HG03196 (cell line): ENCODE measurements around the gene SLC51B.
"Not testable (repeated sequence)": the region's sequence is repeated elsewhere in the genome, so short reads cannot be mapped to it uniquely, and the experiment has no call there.

Experiments used
- ATAC-seq: cut with Tn5 transposase; IDR thresholded peaks from one replicate; pipeline ENCODE4 v1.9.1; 2021; ENCODE audit not compliant: unreplicated experiment

The SLC51B gene

DNA sequence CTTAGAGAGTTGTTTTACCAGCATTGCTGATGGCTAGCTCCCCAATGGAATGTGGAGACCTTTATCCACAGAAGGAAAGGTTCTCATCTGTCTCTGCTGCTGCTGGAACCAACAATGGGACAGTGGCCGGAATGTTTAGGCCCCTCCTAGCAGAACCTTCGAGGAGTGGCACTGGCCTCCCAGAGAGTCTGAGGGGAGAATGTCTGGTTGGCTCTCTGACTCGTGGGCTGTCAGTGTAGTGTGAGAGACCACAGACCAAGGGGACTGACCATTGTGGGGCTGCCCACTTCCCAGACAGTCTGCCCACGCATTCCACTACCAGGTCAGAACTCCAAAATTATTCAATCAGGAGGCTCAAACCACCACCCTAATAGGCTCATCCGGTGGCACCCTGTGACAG is 17.5 kb downstream of the SLC51B start:
- no peak for ATAC-seq

DNA sequence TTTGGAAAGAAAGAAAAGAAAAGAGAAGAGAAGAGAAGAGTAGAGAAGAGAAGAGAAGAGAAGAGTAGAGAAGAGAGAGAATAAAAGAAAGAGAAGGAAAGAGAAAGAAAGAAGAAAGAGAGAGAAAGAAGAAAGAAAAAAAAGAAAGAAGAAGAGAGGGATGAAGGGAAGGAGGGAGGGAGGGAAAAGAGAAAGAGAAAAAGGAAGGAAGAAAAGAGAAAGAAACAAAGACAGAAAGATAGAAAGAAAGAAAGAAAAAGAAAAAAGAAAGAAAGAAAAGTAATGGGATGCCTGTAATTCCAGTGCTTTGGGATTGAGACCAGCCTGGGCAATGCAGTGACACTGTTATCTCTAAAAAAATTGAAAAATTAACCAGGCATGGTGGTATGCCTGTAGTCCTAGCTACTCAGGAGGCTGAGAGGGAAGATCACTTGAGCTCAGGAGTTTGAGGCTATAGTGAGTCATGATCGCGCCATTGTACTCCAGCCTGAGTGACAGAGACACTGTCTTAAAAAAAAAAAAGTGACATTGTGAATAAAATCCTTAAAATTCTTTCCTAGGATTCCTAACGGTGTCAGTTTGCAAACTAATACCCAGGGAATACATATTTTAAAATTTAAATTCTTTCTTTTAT is 20.9 kb downstream of the SLC51B start:
- ATAC-seq = no peak

DNA sequence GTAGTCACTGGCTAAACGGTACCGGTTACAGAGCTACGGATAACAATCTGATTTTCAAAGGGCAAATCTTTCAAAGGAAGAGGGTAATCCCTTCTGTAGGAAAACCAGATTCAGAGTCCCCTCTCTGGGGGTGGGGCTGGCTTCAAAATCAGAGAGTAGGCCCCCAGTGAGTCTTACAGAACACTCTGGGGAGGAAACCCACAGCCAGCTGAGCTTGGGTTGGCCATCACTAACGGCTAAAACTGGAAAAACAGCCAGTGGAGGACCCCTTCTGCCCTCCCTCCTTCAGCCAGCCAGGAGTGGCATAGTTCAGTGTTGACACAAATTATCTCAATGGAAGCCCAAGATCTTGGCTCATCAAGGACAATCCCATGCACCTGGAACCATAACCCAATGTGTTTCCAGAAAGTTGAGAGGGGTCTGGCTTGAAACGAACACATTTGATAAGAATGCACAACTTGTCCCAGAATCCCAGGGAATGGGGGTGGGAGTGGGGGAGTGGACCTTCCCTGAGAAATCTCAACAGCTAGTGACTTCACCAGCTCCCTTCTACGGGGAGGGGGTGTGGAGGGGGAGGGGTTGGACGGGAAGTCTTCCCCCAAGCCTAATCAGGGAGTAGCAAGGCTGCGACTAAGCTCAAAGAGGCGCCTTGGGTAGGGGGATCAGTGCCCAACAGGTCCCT is 21.6 kb downstream of the SLC51B start:
- ATAC-seq = no peak

DNA sequence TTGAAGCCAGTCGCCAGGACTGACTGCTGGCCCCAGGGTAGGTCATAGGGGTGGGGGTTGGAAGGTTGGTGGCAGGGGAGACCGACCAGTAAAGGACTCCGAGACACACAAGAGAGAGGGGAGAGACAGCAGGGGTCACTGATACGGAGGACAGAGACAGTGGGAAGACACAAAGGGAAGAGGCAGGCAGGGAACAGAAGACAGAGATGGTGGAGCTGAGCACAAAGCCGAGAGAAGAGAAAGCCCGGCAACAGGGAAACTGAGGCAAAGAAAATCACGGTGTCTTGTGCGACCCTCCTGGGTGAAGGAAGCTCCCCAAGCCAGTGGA is 22.1 kb downstream of the SLC51B start:
- no peak for ATAC-seq

DNA sequence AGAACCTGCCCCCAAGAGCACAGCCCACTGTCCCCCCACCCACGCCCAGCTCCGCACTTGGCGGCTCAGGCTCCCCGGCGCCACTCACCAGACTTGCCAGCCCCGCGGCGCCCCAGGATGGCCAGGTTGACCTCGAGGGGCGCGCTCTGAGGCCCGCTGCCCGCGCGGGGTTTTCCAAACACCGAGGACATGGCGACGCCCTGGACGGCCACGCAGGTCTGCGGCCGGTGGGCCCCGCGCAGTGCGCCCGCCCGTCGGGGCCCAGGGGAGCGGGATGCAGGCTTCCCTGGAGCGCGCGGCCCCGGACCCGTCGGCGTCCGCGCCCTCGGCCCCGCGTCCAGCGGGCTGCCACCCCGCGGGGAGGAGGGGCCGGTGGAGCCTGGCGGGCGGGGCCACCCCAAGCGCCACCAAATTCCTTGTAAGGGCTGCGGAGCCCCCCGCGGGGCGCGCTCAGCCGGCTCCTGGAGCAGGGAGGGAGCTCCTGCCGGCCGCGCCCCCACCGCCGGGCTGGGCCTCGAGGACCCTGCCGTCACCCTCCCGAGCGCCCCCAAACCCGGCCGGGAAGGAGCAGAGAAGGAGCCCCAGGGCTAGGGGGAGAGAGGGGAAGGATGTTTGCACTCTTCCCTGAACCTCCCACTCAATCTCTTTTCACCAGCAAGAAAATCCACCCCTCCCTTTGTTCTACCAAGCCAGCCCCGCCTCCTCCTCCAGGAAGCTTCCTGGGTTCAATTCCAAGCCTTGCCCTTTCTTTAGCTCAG is 22.6 kb downstream of the SLC51B start, which contains the start of gene RASL12:
Gene RASL12 (minus strand): TSS at position 347 of the 758 bp plus-strand sequence. CDS start 156 bp downstream, at position 191.
- no peak for ATAC-seq

DNA sequence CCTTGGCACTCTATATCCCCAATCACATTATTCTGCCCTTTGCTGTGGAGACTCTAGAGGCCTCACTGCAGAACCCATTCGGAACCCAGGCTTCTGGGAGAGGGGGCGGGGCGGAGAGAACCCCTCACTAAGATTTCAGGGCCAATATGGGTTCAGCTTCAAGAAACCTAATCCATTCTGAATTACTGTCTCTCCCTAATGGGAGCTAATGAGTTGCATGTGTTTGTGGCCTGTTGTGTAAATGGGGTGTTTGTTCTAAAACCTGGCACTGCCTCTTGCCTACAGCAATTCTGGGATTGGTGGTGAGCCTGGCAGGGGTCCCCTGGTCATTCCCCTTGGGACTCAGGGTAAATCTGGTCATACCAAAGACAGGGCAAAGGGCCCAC is 23.2 kb downstream of the SLC51B start:
- no peak for ATAC-seq

DNA sequence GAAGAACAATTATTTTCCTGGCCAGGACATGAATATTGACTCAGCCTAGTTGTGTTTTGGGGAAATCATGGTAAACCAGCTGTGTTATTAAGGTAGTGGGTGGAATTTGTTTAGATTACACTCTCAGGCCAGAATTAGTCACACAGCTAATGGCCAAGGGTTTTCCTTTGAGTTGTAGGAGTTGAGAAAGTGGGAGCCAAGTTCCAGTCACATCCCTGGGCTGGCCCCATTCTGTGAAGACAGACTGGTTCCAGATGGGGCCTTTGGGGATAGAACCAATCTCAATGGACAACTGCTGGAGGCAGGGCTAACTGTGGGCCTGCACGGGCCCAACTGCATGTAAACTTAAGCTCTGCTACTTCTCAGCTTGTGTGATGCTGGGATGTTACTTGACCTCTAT is 24.0 kb downstream of the SLC51B start:
- ATAC-seq = no peak

DNA sequence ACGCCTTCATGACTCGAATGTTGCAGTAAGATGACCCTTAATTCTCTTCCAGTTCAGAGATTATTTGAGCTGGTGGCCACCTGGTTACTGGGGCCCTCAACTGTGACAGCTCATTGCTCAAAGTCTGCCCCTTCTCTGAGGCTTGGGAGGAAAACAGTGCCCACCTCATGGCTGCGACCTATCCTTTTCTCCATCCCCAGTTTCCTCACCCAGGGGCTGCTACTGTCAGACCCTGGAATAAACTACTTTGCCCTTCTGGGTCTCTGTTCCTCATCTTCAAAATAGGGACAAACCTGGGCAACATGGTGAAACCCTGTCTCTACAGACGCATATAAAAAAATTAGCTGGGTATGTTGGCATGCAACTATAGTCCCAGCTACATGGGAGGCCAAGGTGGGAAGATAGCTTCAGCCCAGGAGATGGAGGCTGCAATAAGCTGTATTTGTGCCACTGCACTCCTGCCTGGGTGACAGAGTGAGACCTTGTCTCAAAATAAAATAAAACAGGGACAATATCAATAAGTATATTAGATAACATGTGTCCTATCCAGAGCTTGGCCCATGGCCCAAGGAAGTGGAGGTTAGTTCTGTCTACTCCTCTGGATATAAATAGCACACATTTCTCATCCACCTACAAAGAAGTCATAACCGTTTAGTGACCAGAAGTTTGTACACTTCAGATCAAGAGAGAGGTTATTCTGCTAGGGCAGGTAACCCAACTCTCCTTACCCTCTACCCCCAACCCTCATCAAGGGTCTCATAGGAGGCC is 24.8 kb downstream of the SLC51B start:
- no peak for ATAC-seq

DNA sequence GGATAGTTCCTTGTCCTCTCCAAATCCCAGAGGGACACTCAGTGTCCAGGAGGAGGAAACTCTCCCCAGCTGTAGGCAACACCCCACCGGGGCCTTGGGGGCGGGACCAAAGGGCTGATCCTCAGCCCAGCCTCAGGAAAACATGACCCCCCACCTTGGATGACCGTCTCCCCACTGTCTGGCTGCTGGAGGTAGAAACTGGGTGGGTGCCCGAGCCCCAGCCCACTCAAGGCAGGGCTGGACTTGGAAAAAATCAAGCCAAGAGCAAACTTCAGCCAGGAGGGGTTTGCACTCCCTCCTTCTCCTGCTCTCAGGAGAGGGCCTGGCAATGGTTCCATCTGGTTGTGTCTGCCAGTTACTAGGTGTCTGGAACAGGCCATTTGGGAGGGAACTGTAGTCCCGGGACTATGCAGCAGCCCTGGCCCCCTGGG is 26.2 kb downstream of the SLC51B start:
- no peak for ATAC-seq

DNA sequence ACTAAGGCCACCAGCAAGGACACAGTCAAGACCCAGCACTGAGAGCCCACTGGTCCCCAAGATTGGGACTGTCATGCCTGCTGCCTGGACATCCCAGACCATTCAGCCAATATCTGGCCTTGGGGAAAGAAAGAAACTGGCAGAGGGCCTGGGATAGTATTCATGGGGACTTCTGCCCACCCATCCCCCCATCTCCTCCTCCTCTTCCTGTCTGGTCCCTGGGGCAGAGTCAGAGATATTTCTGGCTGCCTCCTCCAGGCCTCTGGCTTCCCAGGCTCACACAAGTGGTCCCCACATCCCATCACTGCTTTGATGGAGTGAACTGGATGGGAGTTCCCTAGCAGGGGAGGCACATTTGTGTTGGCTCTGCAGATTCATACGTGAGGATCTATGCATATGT is 26.8 kb downstream of the SLC51B start:
- no peak for ATAC-seq

DNA sequence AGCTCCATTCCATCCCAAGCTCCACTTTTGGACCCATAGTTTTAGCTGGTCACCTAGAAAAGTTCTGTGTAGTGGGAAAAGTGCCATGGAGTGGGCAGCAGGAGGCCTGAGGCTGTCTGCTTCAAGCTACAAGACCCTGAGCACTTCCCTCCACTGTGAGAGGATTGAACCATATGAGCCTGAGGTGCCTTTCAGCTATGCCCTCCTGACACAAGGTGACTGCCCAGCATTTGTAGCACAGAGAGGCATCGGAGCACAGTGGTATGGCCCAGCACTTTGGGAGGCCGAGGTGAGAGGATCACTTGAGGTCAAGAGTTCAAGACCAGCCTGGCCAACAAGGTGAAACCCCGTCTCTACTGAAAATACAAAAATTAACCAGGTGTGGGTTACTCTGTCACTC is 27.4 kb downstream of the SLC51B start:
- no peak for ATAC-seq

DNA sequence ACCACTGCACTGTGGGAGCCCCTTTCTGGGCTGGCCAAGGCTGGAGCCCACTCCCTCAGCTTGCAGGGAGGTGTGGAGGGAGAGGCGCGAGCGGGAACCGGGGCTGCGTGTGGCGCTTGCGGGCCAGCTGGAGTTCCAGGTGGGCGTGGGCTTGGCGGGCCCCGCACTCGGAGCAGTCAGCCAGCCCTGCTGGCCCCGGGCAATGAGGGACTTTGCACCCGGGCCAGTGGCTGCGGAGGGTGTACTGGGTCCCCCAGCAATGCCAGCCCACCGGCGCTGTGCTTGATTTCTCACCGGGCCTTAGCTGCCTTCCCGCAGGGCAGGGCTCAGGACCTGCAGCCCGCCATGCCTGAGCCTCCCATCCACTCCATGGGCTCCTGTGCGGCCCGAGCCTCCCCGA is 29.8 kb downstream of the SLC51B start:
- ATAC-seq = not testable (repeated sequence)

DNA sequence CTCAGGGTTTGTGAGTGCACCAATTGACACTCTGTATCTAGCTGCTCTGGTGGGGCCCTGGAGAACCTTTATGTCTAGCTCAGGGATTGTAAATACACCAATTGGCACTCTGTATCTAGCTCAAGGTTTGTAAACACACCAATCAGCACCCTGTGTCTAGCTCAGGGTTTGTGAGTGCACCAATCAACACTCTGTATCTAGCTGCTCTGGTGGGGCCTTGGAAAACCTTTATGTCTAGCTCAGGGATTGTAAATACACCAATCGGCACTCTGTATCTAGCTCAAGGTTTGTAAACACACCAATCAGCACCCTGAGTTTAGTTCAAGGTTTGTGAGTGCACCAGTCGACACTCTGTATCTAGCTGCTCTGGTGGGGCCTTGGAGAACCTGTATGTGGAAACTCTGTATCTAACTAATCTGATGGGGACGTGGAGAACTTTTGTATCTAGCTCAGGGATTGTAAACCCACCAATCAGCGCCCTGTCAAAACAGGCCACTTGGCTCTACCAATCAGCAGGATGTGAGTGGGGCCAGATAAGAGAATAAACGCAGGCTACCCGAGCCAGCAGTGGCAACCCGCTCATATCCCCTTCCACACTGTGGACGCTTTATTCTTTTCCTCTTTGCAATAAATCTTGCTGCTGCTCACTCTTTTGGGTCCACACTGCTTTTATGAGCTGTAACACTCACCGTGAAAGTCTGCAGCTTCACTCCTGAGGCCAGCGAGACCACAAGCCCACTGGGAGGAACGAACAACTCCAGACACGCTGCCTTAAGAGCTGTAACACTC is 30.6 kb downstream of the SLC51B start:
- not testable (repeated sequence) for ATAC-seq

DNA sequence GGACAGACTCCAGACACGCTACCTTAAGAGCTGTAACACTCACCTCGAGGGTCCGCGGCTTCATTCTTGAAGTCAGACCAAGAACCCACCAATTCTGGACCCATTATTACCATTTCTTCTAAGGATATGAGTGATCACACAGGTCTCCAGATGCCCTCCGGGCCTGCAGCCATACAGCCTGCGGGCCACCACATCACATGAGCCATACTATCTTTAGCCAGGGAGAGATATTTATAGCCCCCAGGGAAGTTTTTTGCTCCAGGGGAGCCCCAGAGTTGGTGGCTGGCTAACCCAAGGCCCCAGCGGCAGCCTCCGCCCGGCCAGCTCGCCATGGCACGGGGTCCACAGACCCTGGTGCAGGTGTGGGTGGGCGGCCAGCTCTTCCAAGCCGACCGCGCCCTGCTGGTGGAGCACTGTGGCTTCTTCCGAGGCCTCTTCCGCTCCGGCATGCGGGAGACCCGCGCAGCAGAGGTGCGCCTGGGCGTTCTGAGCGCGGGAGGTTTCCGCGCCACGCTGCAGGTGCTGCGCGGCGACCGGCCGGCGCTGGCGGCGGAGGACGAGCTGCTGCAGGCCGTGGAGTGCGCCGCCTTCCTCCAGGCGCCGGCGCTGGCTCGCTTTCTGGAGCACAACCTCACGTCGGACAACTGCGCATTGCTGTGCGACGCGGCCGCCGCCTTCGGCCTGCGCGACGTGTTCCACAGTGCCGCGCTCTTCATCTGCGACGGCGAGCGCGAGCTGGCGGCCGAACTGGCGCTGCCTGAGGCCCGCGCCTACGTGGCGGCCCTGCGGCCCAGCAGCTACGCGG is 31.5 kb downstream of the SLC51B start, which contains the start of gene KBTBD13:
Gene KBTBD13 (plus strand): TSS at position 261 of the 805 bp plus-strand sequence. CDS start 70 bp downstream, at position 331.
- no peak for ATAC-seq

DNA sequence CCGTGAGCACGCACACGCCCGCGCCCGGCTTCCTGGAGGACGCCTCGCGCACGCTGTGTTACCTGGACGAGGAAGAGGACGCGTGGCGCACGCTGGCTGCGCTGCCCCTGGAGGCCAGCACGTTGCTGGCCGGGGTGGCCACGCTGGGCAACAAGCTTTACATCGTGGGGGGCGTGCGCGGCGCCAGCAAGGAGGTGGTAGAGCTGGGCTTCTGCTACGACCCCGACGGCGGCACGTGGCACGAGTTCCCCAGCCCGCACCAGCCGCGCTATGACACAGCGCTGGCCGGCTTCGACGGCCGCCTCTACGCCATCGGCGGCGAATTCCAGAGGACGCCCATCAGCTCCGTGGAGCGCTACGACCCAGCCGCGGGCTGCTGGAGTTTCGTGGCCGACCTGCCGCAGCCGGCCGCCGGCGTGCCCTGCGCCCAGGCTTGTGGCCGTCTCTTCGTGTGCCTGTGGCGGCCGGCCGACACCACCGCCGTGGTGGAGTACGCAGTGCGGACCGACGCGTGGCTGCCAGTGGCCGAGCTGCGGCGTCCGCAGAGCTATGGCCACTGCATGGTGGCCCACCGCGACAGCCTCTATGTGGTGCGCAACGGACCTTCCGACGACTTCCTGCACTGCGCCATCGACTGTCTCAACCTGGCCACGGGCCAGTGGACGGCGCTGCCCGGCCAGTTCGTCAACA is 32.2 kb downstream of the SLC51B start:
- ATAC-seq = no peak

DNA sequence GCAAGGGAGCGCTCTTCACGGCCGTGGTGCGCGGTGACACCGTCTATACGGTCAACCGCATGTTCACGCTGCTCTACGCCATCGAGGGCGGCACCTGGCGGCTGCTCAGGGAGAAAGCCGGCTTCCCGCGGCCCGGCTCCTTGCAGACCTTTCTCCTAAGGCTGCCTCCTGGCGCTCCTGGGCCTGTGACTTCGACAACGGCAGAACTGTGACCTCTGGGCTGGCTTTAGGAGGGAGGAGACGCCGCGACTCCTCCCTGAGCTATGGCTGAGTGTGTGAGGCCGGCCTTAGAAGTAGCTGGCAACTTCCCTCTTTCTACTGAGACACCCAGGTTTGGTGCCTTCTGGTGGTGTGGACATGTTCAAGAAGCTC is 32.8 kb downstream of the SLC51B start:
- no peak for ATAC-seq

DNA sequence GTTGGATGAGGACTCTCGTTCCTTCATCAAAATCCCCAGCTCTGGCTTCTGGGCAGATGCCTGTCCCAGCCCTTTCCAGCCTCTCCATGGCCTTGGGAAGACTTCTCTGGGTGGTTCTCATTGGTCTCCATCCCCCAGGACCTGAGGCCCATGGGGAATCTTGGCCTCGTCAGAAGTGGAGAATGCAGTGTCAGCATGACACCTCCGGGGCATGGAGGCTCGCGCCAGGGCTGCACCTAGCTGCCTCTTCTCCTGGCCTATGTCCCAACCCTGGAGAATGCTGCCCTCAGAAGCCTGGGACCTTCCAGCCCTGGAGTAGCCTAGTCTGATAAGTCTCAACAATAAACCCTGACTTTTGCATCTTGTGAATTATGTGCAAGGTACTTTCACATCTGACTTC is 34.4 kb downstream of the SLC51B start:
- no peak for ATAC-seq

DNA sequence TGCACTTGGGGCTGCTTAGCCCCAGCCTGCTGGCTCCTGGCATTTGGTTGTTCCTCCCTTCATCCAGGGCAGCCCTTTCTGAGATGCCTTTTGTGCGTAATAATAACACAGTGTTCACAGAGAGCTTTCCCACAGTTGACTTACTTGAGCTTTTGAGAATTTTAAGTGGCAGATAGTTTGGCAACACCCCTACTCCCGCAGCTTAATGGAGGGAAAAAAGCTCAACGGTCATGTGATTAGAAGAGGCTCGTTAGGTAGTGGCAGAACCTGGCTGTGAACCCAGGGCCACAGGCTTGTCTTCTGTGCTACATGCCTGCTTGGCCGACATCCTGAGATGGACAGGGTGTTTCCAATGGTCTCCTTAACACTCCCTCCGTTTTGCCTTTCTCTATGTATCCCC is 36.1 kb downstream of the SLC51B start:
- no peak for ATAC-seq

DNA sequence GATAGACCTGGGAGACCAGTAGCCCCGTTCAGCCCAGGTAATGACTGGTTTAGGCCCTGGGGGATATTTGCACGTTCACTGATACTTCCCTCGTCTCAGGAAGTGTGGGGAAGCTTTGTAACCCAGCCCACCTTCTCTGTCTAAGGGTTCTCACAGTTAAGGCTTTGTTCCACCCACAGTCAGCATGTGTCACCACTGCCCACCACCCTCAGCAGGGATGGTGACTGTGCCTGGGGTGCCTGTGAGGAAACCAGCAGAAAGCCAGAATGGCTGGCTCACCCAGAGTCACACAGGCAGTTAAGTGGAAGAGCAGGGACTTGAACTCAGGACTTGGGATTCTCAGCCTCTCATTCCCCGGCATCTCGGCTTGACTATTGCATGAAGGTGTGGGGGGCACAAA is 36.6 kb downstream of the SLC51B start:
- no peak for ATAC-seq
